ENCODE measurements around the gene CBR4.
"Not testable (repeated sequence)": the region's sequence is repeated elsewhere in the genome, so short reads cannot be mapped to it uniquely, and the experiment has no call there.

The CBR4 gene

DNA sequence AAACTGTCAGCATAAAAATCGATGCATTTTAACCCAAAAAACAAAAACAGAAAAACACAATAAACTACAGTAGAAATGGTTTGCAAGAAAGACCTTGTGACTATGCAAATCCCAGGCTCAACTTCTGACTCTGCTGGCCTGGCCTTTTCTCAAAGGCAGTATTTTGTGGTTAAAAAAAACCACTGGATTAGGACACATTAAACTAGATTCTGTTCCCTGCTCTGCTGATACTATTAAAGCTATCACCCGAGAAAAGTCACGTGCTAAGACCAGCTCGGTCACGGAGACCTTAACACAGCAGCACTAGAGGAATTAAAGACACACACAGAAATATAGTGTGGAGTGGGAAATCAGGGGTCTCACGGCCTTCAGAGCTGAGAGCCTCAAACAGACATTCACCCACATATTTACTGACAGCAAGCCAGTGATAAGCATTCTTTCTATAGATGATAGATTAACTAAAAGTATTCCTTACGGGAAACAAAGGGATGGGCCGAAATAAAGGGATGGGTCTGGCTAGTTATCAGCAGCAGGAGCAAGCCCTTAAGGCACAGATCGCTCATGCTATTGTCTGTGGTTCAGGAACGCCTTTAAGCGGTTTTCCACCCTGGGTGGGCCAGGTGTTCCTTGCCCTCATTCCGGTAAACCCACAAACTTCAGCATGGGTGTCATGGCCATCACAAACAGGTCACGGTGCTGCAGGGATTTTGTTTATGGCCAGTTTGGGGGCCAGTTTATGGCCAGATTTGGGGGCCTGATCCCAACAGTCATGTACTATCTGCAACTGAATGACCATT lies 16.1 kb downstream of the CBR4 start:
- no peak for DNase-seq (ENCODE audit: low read depth in 2 of 2)

DNA sequence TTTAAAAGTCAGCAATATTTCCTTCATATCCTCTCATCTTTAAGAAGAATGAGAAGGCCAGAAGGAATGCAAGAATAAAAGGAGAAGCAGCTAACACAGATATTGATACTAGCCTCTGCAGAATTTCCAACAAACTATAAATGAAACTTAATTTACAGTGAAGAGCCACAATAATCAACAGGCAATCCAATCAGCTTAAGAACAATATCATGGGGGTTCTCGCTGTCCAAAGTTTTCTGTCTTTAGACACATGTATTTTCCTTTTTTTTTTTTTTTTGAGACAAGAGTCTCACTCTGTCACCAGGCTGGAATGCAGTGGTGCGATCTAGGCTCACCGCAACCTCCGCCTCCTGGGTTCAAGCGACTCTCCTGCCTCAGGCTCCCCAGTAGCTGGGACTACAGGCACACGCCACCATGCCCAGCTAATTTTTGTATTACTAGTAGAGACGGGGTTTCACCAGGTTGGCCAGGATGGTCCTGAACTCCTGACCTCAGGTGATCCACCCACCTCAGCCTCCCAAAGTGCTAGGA lies 17.0 kb downstream of the CBR4 start:
- DNase-seq (ENCODE audit: low read depth in 2 of 2) = not testable (repeated sequence)

DNA sequence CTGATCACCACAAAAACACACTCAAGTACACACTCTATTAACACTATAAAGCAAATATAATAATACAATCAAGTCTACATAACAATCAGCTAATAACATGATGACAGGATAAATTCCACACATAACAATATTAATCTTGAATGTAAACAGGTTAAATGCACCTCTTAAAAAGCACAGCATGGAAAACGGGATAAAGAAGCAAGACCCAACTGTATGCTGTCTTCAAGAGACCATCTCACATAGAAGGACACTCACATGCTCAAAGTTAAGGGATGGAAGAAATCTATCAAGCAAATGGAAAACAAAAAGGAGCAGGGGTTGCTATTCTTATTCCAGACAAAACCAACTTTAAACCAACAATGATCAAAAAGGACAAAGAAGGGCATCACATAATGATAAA lies 28.1 kb downstream of the CBR4 start:
- DNase-seq (ENCODE audit: low read depth in 2 of 2) = no peak

DNA sequence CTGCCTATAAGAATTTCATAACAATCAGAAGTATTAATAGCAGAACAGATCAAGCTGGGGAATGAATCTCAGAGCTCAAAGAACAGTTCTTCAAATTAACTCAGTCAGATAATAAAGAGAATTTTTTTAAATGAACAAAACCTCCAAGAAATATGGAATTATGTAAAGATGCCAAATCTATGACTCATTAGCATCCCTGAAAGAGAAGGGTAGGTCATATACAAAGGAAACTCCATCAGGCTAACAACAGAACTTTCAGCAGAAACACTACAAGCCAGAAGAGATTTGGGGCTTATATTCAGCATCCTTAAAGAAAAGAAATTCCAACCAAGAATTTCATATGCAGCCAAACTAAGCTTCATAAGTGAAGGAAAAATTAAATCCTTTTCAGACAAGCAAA lies 28.6 kb downstream of the CBR4 start:
- DNase-seq (ENCODE audit: low read depth in 2 of 2) = no peak

DNA sequence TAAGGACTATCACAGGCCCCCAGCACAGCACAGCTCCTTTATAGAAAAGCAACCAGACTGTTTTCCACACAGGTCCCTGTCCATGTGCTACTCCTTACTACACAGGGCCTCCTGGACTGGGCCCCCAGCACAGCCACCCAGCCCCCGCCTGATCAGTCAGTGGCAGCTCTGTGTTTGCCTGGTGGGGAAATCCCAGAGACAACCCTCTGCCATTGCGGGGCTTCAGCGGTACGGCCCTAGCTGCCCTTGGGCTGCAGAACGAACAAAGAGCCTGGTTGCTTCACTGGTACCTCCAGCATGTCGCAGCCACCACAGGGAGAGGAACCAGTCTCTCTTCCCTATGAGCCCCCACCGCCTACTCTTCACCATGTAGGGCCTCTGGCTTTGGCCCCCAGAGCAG lies 30.7 kb downstream of the CBR4 start:
- DNase-seq (ENCODE audit: low read depth in 2 of 2) = no peak

DNA sequence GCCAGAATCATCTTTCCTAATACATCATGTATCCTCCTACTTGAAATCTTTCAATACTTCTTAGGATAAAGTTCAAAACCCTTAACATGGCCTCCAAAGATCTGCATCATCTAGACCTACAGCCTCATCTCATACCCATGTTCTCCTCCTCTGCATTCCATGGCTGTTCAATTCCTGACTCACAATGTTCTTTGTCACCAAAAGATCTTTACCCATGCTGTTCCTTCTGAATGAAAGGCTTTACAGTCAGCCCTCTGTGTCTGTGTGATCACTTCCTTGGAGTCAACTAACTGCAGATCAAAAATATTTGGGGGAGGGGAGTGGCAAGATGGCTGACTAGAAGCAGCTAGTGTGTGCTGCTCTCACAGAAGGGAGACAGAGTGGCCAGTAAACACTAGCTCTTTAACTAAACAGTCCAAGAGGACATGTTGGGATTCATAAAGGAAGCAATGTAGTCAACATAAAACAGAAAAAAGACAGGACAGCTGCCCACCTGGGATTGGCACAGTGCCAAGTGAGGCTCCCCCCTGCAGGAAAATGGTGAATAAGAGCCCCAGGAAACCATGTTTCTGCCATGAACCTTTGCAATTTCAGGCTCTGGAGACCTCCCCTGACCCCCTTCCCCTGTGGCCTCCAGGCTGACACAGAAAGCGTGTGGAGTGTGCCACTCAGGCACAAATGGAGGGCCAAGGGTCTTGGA lies 31.9 kb downstream of the CBR4 start:
- no peak for DNase-seq (ENCODE audit: low read depth in 2 of 2)

DNA sequence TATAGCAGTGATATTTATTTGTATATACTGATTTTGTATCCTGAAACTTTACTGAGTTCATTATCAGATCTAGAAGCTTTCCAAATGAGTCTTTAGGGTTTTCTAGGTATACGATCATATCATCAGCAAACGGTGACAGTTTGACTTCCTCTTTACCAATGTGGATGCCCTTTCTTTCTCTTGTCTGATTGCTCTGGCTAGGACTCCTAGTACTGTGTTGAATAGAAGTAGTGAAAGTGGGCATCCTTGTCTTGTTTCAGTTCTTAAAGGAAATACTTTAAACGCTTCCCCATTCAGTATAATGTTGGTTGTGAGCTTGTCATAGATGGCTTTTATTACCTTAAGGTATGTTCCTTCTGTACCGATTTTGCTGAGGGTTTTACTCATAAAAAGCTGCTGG lies 37.5 kb downstream of the CBR4 start:
- no peak for DNase-seq (ENCODE audit: low read depth in 2 of 2)

DNA sequence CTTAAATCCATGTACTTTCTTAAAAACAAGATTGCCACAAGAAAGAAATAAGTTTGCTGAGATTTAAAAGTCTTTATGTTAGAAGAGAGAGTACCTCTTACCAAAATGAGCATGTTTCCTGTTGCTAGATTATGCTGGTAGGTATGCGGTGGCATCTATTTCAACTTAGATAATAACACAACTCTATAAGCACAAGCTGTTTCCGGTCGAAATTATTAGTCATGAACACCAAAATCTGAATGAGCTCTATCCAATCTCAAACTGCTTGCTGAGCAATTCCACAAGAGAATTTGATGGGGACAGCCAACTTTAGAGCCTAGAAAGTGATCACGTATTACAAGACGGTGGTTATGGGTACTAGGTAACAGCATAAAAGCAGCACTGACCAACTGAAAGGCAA lies 49.3 kb downstream of the CBR4 start:
- DNase-seq (ENCODE audit: low read depth in 2 of 2) = no peak

DNA sequence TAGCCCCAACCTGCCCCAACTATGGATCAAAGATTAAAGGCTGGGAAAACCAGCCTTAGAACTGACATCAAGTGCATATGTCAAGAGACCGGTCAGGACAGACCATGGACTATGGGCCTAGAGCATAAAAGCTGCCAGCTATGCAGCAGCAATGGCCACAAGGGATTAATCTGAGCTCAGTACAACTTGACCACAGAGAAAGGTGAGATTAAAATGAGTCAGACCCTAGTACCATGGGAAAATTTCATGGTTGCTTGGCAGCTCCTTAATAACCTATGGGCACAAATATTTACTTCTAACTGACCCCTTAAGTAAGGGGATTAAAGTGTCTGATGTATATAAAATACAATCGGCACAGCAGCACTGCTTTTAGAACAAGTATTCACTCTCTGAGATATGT lies 54.4 kb downstream of the CBR4 start:
- DNase-seq (ENCODE audit: low read depth in 2 of 2) = no peak

DNA sequence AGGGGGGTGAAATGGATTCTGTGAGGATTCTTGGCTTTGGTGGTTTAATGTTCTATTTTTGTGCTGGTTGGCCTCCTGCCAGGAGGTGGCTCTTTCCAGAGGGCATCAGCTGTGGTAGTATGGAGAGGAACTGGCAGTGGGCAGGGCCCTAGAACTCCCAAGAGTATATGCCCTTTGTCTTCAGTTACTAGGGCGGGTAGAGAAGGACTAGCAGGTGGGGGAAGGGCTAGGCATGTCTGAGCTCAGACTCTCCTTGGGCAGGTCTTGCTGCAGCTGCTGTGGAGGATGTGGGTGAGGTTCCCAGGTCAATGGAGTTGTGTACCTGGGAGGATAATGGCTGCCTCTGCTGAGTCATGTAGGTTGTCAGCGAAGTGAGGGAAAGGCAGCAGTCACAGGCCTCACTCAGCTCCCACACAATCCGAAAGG lies 57.2 kb downstream of the CBR4 start:
- not testable (repeated sequence) for DNase-seq (ENCODE audit: low read depth in 2 of 2)

DNA sequence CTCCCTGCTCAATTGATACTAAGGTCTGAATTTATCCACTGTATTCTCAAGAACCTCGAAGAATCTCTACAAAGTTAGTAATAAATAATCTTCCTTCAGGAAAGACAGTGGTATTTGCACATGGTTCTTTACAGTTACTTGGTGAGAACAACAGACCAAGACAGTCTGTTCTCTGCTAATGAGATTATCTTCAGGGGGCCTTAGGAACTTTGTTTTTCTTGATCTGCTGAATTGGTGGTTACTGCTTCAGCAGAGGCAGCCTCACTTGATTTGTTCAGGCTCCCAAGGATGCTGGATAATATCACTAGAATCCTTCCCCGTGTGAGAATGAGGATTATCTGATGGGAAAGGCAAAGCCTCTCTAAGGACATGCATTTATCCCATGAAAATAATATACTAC lies 64.8 kb downstream of the CBR4 start:
- DNase-seq (ENCODE audit: low read depth in 2 of 2) = no peak

DNA sequence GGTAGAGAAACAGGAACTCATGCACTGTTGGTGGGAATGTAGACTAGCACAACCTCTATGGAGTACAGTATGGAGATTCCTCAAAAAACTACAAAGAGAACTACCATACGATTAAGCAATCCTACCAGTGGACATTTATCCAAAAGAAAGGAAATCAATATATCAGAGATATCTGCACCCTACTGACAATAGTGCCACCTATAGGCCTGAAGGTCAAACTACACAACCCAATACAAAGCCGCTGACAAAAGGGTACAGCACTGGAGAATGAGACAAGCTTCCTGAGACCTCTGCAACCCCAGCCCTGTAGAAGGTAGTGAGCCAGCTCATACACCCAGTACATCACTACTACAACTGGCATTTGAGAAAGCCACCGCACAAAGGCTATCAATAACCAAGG lies 67.1 kb downstream of the CBR4 start:
- no peak for DNase-seq (ENCODE audit: low read depth in 2 of 2)
